A673 (cell line): ENCODE data around the gene S100G.

Source experiments
- CTCF ChIP-seq: fragments of 300-800, 200-600 bp; sonication (generic); conservative IDR thresholded peaks from 2 replicates; pipeline ENCODE4 v1.5.1; 2017; ENCODE audit warnings: low read depth, mild to moderate bottlenecking, antibody characterized with exemption, low read length, moderate library complexity, mixed read lengths
- EZH2 ChIP-seq: fragments of 200-600 bp; sonication (generic); IDR thresholded peaks from 2 replicates; pipeline ENCODE4 v1.6.1; 2017; ENCODE audit warnings: borderline replicate concordance, low read depth, mild to moderate bottlenecking, mixed read lengths, antibody characterized with exemption, low read length; ENCODE audit not compliant: poor library complexity, severe bottlenecking

- peak; percentile 23; the same call in 1 of the 2 replicates for TF ChIP-seq CTCF
- no peak for TF ChIP-seq EZH2
These were observed 14.7 kb downstream of the S100G start for GRCh38 chrX:16664626-16665025.
